GM21526 (cell line): Measurements from ENCODE around the gene SDCBP2.

Experiments used
- ATAC-seq: cut with Tn5 transposase; IDR thresholded peaks from one replicate; pipeline ENCODE4 v1.9.1; 2021; ENCODE audit warnings: moderate library complexity; ENCODE audit not compliant: unreplicated experiment, low FRiP score

Gene SDCBP2

DNA sequence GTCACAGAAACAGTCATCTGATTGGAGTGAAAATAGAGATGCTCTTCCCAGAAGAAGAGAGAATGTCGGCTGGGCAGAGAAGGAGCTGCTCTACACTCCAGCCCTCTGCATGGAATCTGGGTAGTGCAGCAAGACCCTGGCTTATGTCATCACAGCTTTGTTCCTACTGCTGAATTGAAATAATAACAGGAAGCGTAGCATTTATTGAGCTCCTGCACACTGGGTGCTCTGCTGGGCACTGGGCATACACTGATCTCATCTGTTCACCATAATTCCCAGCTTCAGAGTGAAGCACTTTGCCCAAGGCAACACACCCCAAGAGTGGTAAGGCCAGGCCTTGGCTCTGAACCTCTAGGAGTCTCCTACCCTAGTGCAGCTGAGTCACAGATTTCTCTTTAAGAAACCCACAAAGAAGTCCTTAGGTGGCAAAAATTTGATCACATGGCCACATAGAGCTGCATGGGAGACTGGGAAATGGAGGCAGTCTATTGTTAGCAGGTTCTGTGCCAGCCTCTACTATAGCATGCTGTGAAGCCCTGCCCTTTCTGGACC, 3.9 kb upstream of the SDCBP2 start:
- no peak for ATAC-seq

DNA sequence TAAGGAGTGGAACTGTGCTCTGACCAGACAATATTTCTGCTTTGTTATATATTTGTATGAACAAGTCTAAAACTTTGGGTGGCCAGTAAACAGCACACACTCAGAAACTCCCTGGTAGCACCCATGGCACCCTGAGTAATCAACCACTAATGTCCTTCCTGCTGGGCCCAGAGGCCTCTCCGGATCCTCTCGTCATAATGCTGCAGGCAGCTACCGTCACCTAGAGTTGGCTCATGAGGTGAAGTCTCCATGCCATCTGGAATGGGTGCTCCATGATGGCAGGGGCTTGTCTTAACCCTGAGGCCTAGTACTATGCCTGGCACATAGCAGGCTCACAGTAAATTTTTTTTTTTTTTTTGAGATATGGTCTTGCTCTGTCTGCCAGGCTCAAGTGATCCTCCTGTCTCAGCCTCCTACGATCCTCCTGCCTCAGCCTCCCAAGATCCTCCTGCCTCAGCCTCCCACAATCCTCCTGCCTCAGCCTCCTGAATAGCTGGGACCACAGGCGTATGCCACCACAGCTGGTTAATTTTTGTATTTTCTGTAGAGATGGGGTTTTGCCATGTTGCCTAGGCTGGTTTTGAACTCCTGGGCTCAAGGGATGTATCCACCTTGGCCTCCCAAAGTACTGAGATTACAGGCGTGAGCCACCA, 3.0 kb upstream of the SDCBP2 start:
- ATAC-seq, result no peak

DNA sequence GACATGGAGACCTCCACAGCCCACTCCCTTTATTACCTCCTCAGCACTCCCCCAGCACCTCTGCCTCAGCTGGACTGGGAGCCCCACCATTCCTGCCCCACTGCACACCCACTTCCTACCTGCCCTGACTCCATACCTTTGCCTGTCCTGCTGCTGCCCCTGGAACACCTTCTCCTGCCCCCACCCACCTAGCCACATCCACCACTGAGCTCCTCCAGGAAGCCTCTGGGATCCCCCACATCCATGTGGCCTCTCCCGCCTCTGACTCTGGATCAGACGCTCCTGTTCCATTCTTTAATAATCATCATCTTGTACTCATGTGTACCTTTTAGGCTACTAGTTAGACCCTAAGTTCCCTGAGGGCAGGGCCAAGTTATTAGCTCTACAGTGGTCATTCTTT, 2.2 kb upstream of the SDCBP2 start:
- ATAC-seq, result no peak

DNA sequence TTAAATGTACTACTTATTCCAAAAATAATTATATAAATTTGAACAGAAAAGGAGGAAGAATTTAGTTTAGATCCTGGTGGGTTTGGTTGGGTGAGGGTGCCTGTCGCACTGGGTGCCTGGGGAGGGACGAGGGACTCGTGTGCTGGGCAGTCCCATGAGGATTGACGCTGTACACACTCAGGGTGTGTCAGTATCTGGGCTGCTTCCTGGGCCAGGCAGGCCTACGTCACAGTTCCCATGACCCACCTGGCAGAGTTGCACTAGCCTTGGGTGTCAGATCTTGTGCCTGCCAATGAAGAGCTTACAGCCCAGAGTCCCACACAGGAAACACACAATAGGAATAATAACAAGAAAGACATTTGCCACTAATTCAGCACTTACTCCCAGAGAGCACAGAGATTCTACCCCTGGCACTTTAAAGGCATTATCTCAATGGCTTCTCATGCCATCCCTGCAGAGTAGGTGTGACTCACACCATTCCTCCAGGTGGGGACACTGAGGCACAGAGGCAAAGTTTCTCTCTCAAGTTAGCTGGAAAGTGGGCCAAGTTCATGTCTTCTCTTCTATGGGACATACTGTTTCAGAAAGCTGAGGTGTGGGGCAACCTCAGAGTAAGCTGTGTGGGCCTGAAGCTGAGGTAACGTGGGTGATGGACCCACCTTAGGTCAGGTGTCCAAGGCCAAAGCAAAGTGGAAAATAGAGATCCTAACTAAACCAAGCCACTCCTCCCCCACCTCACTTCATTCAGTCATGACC, 1.3 kb upstream of the SDCBP2 start:
- ATAC-seq, result no peak

DNA sequence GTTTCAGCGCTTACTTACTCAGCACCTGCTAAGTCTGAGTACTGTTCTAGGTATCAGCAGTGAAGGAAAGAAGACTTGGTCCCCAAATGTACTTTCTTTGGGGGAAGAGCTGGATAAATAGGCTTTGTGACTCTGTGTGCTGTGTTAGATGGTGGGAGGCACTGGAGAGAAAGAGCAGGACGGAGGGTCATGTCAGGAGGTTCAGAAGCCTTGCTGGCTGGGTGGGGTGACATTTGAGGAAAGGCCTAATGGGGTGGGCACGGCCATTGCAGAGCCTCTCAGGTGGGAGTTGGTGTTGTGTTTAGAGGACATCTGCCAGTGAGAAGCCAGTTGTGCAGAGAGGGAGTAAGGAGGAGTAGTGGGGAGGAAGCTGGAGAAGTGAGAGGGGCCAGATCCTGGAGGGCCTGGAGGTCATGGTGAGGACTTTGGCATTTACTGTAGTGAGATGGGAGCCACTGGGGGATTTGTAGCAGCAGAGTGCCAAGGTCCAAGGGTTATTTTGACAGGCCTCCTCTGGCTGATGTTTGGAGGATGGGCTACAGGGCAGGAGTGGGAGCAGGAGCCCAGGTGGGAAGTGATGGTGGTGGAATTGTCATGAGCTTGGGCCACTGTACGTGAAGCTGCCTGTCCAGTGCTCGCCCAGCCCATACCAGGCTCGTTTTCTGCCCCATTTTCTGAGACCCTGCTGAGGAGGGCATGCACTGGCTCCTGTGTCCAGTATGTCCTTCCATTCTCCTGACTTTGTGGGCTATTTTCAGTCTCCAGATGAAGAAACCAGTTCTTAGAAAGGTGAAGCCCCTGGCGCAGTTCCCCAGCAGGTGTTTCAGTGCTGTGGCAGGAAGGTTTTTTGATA, 886 bp downstream of the SDCBP2 start:
- ATAC-seq, result no peak

DNA sequence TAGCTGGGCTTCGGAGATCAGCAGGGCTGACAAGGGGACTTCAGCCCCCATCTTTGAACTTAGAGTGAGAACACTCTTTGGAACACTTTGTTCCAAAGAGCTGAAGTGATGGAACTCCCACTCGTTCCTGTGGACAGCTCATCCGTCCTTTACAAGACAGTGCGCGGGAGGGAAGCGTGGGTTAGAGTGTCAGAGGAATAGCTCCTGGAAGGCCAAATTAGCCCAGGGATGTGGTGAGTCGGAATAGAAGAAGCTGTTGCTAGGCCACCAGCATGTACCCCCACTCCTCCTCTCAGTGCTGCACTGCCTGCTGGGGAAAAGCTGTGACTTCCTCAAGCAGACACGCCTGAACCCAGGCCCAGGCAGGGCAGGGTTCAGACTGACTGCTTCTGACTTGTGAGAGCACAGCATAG, 1.7 kb downstream of the SDCBP2 start:
- ATAC-seq, result no peak

DNA sequence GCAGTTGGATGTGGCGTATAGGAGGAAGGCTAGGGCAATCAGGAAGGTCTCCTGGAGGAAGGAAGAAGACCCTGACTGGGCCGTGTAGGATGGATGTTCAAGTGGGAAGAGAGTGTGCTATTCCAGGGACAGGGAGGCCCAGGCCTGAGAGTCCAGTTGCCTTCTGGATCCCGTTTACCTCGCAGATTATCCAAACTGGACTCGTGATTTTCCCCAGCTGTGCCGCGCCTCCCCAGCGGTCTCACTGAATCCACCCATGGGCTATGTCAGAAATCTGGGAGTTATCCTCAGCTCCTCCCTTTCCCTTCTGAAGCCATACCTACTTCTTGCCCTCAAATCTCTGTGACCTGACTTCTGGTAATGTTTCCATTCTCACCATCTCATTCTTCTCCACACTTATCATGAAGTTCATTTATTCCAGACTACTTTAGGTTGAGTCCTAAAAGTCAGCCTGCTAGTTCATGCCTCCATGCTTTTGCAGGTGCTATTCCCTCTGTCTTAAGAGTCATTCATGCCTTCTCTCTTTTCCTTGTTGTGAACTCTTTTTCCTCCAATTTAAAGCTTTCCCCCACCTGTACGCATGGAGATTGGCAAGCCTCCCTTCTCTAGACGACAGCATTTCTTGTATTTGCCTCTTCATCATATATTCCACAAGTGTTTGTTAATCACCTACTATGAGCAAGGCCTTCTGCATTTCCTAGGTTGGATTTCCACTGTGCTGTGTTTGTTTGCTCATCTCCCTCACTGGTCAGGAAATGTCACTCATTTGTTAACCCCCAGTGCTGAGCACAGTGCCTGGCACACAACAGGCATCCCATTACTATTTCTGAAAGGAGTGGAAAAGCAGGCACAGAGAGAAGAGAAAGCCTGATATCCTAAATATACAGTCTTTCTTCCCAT, 2.7 kb downstream of the SDCBP2 start:
- ATAC-seq, result no peak

DNA sequence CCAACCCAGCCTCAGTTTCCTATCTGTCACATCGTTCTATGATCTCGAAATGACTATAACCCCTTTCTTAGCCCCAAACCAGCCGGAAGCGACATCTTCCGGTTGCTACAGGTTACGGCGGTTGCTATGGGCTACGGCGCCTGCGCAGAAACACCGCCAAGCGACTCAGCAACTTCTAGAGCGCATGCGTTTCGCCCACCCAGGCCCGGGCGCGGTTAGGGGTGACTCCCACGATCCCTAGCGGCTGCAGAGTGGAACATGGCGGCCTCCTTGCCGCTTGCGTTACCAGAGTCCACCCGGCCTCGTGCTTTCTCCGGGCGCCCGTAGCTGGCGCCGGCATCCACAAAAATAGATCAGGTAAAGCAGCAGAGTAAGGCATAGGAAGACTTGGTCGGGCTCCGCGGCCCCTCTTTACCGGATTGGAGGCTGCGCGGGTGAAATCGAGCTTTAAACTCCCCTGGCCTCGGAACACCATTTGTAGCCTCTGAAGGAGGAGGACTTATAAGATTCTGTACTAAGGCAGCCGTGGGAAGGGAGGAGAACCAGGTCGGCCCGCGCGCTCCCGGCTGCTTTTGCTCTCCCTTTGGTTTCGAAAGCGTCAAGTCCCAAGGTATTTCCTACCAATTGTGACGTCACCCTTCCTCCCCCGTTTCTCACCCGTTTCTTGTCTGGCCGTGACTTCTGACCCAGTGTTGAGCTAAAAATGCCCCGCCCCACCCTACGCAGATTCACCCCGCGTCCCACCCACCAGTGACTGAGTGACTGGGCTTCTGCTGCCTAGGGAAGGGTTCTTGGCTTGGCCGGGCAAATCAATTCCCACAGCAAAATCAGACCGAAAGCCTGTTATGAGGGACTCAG, 3.5 kb downstream of the SDCBP2 start:
- peak; percentile 86 for ATAC-seq

DNA sequence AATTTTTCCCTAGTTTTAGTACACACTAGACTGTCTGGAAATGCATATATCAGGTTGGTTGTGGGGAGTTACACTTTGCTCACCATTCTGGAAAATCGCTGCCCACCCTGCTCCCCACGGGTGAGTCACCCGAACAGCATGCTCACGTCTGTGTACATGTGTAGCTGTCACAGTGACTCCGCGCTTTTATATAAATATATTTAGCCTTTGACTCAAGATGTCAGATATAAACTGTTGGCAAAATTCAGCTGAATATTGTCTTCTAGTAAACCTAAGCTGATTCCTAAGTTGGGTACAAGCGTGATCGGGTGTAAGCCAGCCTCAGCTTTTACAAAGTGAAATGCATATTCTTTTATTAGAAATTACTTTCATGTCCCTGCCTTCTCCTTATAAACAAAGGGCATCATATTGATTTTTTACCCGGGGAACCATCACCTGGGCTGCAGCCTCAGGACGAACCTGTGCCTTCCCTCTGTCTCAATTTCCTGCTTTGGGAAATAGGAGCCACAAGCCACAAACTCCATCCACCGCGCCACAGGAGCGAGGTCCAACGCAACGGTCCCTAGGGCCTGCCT, 4.3 kb downstream of the SDCBP2 start:
- ATAC-seq, result no peak

DNA sequence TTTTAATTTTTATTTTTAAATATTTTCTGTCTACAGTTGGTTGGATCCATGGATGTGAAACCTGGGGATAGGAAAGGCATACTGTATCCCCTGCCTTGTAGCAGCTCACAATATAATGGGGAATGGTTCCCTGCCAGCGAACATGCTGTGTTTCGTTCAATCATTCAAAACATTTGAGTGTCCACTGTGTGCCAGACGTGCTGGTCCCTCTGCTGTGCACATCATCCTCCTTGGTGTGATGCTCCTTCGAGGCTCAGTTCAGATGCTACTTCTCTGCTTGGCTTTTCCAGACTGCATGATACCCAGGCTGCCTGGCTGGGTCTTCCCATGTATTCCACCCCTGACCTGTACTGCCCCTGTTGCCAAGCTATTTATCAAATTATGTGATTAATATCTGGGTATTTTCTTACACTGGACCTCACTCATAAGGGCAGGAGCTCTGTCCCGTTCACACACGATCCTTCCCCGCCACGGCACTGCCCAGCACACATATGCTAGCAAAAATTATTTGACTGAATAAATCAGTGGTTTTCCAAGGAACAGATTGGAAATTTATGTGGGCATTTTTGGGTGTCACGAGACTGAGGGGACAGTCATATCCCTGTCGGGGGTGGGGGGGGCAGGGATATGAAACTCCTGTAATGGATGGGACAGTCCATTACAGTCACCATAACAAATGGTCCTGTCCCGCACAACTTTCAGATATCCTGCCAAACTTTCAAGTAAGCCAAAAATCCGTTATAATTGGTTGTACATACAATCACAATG, 4.9 kb downstream of the SDCBP2 start:
- no peak for ATAC-seq

DNA sequence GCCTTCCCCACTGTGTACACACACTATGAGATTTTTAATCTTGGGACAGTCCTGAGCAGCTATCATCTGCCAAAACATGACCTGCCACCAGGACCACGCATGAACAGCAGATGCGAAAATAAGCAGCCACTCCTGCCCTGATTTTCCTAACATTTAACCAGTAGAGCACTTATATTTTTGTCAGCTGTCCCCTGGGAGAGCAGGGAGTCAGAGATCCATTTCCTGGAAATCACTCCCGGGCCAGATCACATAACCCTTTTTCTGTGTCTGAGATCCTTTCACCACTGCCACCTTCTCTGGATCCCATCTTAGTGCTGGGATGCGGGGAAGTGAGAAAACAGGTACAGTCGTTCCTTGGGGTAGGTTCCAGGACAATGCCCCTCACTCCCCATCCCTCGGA, 5.7 kb downstream of the SDCBP2 start:
- no peak for ATAC-seq

DNA sequence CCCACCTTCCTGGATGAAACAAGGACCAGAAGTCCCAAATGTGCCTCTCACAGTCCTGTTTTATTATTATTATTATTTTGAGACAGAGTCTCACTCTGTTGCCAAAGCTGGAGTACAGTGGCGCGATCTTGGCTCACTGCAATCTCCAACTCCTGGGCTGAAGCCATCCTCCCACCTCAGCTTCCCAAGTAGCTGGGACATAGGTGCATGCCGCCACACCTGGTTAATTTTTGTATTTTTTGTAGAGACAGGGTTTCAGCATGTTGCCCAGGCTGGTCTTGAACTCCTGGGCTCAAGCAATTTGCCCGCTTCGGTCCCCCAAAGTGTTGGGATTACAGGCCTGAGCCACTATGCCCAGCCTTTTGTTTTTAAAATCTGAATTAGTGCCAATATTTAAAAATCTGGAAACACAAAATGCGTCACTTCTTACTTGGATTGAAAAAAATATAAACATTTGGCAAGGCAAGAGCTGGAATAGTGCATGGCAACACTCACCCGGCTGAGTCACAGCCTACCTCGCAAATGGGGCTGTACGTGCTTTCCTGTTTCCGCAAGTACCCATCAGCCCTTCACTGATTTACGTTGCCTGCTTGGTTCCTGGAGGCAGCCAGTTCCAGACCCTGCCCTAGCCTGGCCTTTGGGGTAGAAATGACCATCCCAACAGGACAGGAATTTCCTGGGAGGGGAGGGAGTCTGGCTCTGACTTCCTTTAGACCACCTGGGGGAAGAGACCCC, 6.3 kb downstream of the SDCBP2 start:
- no peak for ATAC-seq

DNA sequence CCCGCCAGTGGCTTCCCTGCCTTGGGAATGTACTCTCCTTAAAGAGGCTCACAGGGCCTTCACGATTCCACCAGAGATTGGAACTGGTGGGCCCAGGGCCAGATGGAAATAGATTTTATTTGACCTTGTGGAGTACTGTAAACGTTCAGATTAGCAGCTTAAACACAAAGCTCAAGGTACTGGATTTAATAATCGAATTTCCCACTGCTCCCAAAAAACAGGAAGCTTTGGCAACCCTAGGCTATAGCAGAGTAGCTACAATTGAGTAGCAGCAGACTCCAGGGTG, 7.3 kb downstream of the SDCBP2 start:
- ATAC-seq, result no peak

DNA sequence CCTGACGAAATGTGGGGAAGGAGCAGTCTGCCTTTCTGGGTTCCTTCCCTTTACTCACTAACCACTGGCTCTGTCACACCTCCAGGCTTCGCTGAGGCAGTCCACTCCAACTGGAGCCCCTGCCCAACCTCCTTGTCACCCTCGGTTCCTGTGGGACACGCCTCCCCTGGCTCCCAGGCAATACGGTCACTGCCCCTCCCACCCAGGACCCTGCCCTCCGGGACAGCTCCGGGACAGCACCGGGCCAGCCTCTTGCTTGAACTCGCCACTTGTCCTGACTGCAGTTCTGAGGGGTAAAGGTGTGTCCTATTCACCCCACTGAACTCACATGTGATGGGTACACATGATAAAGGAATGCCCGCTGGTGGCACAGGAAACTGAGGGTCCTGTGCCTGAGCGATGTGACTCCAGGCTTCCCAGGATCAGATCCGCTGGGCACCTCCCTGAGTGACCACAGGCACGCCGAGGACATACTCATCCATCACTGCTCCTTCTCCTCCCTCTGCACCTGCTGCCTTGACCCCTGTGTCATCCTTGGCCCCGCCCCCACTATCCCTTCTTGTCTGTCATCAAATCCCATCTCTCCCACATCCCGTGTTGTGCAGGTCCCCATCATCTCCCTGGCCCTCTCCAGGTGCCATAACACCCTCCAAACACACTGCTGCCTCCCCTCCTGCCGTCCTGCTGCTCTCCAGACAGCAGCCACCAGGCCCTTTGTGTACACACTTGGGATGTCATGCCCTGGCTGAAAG, 7.9 kb downstream of the SDCBP2 start:
- no peak for ATAC-seq

DNA sequence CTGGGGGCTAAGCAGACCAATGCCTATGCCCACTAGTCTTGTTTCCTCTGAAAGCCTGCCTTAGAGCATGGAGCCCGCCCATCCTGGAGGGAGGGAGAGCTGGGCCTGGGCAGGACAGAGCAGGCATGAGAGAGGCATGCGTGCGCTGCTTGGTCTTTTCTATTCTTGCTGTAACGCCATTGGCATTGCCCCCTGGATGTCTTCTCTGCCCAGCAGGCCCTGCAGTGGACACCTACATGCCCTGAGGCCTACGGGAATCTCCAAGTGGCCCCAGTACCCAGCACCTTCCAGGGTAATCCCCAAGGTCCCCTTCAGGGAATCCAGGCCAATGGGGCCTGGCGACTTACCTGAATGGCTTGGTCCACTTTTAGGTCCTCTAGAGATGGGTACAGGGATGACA, 8.9 kb downstream of the SDCBP2 start:
- ATAC-seq, result no peak

DNA sequence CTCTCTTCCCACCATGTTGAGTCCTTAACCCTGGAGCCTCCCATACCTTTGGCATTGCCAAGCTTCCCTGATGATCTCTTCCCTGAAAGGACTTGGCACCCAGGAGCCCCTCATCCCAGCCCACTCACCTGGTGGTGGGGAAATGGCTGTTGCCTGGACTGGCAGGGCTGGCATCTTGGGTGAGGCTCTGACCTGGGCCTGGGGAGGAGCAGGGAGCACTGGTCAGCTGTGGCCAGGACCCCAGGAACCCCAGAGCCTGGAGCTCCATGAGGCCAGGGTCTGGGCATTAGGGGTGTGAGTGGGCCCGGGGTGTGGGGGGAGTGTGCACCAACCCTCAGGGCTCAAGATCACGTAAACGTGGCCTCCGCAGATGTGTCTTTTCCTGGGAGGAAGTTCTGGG, 9.5 kb downstream of the SDCBP2 start:
- ATAC-seq, result no peak

DNA sequence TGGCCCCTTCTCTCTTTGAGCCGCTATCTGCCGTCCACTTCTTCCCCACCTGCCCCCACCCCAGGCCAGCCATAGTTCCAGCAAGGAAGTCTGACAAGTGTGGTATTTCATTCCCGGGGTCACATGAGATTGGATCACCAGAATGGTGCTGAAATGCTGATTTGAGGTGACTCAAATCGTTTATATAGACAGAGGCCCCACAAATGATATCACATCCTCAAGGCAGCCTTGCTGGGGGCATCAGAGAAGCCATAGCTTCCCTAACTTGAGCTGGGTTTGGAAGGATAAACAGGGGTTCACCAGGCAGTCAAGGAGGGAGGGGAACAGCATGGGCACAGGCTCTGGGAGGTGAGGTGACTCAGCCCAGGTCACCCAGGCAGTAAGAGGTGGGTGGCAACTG, 9.9 kb downstream of the SDCBP2 start:
- no peak for ATAC-seq
